Nephron (organoid): ENCODE measurements around the gene NSMCE1.

Experiments used
- H3K27ac Mint-ChIP-seq, 3 experiments: 2 replicates each; pipeline ENCODE4 v1.8.0; 2020; ENCODE audit warnings: mixed read lengths in 3 of 3, mild to moderate bottlenecking in 2 of 3, moderate library complexity in 1 of 3
- H3K27me3 Mint-ChIP-seq: 2 replicates; pipeline ENCODE4 v1.8.0; 2021; ENCODE audit warnings: low read depth, mild to moderate bottlenecking, moderate library complexity, mixed read lengths
- H3K36me3 Mint-ChIP-seq: 2 replicates; pipeline ENCODE4 v1.8.0; 2020; ENCODE audit warnings: low read depth, mixed read lengths
- H3K4me1 Mint-ChIP-seq: 2 replicates; pipeline ENCODE4 v1.8.0; 2020; ENCODE audit warnings: mixed read lengths
- H3K4me3 Mint-ChIP-seq, 3 experiments: 2 replicates each; pipeline ENCODE4 v1.8.0; 2020; ENCODE audit warnings: mild to moderate bottlenecking in 3 of 3, mixed read lengths in 3 of 3, moderate library complexity in 2 of 3
- H3K9me3 Mint-ChIP-seq: 2 replicates; pipeline ENCODE4 v1.8.0; 2020; ENCODE audit warnings: mixed read lengths
- CTCF ChIP-seq, 3 experiments: fragments of 200-600 bp; sonication (generic); IDR thresholded peaks; one replicate each; pipeline ENCODE4 v1.5.0; 2021; ENCODE audit warnings: antibody characterized with exemption in 3 of 3; ENCODE audit not compliant: unreplicated experiment in 3 of 3

NSMCE1 gene

GRCh38 chr16:27195941-27196595, 72.5 kb downstream of the NSMCE1 start:
- Mint-ChIP-seq H3K36me3 (no peaks in the 10 kb centered on the region), H3K4me1 (peaks cover 8% of the 10 kb centered on the region), H3K27me3 (peaks cover 9% of the 10 kb centered on the region), H3K4me3 (no peak overlapping the region), H3K9me3 (peaks cover 4% of the 10 kb centered on the region), H3K27ac (no peak overlapping the region)
- no peak for TF ChIP-seq CTCF (IDR thresholded peaks at IDR 0.05; ENCODE audit: unreplicated experiment in 3 of 3)

GRCh38 chr16:27195076-27195741, 73.4 kb downstream of the NSMCE1 start:
- no peak for TF ChIP-seq CTCF (IDR thresholded peaks at IDR 0.05; ENCODE audit: unreplicated experiment in 3 of 3)
- peaks cover 9% of the 10 kb centered on the region for H3K27me3 Mint-ChIP-seq

GRCh38 chr16:27193300-27193990, 75.1 kb downstream of the NSMCE1 start:
- Mint-ChIP-seq H3K36me3 (no peaks in the 10 kb centered on the region), H3K27ac (no peak overlapping the region), H3K9me3 (no peaks in the 10 kb centered on the region), H3K4me3 (no peak overlapping the region), H3K27me3 (peaks cover 9% of the 10 kb centered on the region), H3K4me1 (peaks cover 18% of the 10 kb centered on the region)
- no peak for TF ChIP-seq CTCF (IDR thresholded peaks at IDR 0.05; ENCODE audit: unreplicated experiment in 3 of 3)

More at GRCh38 chr16:27195076-27195741, 73.4 kb downstream of the NSMCE1 start:
- Mint-ChIP-seq H3K4me3 (no peak overlapping the region), H3K9me3 (no peaks in the 10 kb centered on the region), H3K4me1 (peaks cover 8% of the 10 kb centered on the region), H3K27ac (no peak overlapping the region), H3K36me3 (no peaks in the 10 kb centered on the region)

GRCh38 chr16:27191352-27191924, 77.1 kb downstream of the NSMCE1 start:
- Mint-ChIP-seq H3K4me3 (no peak overlapping the region), H3K4me1 (peaks cover 18% of the 10 kb centered on the region), H3K9me3 (no peaks in the 10 kb centered on the region), H3K27ac (peak overlapping the region in 1 of 3 experiments; percentile 38), H3K27me3 (peaks cover under 1% of the 10 kb centered on the region), H3K36me3 (no peaks in the 10 kb centered on the region)
- no peak for TF ChIP-seq CTCF (IDR thresholded peaks at IDR 0.05; ENCODE audit: unreplicated experiment in 3 of 3)

DNA sequence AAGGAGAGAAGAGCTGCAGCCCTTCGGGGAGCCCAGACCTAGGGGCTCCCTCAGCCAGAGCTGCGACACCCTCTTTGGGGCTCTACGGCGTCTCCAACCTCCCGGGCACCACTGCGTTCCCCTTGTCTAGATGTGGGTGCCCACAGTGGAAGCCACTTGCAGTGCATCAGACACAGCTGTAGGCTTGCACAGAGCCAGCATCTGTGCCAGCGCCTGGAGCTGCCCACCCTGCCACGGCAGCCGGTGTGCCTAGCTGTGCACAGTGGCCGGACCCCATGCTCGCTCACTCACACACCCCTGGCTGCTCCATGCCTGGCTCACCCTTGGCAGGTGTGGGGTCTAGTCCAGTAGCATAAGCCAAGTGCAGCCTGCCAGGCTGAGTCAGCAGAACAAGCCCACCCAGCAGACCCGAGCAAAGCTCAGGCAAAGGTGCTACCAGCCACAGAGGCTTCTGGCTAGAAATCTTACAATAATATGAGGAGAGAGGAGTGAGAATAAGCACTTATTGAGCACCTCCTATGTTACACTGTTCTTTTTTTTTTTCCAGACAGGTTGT, 78.2 kb downstream of the NSMCE1 start:
- Mint-ChIP-seq H3K4me1 (peaks cover 18% of the 10 kb centered on the region), H3K27me3 (no peaks in the 10 kb centered on the region), H3K36me3 (no peaks in the 10 kb centered on the region), H3K4me3 (no peak overlapping the region), H3K9me3 (no peaks in the 10 kb centered on the region), H3K27ac (no peak overlapping the region)
- no peak for TF ChIP-seq CTCF (IDR thresholded peaks at IDR 0.05; ENCODE audit: unreplicated experiment in 3 of 3)
